HG03442 (cell line): Measurements from ENCODE around the gene SFMBT2.
"Not testable (repeated sequence)": the region's sequence is repeated elsewhere in the genome, so short reads cannot be mapped to it uniquely, and the experiment has no call there.

Experiments used
- ATAC-seq: cut with Tn5 transposase; IDR thresholded peaks from one replicate; pipeline ENCODE4 v1.9.1; 2021; ENCODE audit warnings: mild to moderate bottlenecking, moderate library complexity; ENCODE audit not compliant: unreplicated experiment

SFMBT2 gene

GRCh38 chr10:7302392-7302906 lies 108.4 kb downstream of the SFMBT2 start:
- ATAC-seq: no peak

DNA sequence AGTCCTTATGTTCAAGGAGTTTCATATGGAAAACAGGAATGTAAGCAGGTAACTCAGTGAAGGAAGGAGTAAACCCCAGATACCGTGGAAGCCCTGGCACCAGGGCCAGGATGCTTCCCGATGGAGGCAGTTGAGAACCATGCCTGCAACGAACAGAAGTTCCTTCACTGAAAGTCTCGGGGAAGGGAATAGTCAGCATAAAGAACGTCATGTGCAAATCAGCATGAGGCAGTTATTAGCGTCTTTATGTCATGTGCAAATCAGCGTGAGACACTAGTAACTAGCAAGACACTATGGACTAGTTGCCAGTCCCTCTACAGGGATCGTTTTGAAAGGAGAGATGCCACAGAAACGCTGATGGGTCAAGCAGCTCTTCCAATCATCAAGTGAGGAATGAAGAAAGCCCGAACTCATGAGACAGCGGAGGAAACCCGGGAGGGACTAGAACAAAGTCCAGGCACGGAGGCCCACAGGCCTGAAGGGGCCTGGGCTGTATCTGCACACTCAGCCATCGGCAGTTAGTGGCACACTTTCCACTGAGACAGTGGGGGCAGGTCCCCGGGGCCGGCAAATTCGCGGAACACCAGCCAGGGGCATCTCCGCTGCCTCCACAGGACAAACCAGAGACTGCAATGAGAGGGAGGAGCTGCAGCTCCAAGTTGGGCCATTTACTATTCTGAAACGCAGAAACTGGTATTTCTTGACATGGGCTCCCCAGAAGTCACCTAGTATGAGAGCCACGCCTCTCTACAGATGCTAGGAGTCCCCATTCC lies 109.6 kb downstream of the SFMBT2 start:
- no peak for ATAC-seq

GRCh38 chr10:7300384-7300971 lies 110.4 kb downstream of the SFMBT2 start:
- no peak for ATAC-seq

DNA sequence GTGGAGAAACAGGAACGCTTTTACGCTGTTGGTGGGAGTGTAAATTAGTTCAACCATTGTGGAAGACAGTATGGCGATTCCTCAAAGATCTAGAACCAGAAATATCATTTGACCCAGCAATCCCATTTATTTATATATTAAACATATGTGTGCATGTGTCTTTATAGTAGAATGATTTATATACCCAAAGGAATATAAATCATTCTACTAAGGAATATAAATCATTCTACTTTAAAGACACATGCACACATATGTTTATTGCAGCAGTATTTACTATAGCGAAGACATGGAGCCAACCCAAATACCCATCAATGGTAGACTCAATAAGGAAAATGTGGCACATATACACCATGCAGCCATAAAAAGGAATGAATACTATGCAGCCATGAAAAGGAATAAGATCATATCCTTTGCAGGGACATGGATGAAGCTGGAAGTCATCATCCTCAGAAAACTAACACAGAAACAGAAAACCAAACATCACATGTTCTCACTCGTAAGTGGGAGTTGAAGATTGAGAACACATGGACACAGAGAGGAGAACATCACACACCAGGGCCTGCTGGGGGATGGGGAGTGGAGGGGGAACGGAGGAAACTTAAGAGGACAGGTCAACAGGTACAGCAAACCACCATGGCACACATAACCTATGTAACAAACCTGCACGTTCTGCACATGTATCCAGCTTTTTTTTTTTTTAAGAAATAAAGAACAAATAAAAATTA lies 111.1 kb downstream of the SFMBT2 start:
- not testable (repeated sequence) for ATAC-seq

- ATAC-seq: no peak
Observed at GRCh38 chr10:7298495-7298894, 112.3 kb downstream of the SFMBT2 start.

DNA sequence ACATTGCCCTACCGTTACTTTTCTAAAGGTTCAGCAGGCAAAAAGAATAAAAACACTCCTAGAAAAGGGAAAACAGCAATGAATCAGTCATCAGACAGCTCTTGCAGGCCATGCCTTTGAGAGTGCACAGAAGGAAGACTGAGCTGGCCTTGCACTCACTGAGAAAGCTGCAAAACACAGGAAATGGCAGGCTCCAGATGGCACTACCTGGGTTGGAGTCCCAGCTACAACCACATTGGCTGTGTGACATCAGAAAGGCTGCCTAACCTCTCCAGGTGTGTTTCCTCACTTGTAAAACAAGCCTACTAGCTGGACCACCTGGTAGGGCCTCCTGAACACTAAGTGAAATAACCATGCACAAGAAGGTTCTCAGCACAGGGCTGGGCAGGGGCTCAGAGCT lies 113.7 kb downstream of the SFMBT2 start:
- ATAC-seq: no peak

- ATAC-seq: no peak
Observed at GRCh38 chr10:7296648-7297047, 114.2 kb downstream of the SFMBT2 start.

DNA sequence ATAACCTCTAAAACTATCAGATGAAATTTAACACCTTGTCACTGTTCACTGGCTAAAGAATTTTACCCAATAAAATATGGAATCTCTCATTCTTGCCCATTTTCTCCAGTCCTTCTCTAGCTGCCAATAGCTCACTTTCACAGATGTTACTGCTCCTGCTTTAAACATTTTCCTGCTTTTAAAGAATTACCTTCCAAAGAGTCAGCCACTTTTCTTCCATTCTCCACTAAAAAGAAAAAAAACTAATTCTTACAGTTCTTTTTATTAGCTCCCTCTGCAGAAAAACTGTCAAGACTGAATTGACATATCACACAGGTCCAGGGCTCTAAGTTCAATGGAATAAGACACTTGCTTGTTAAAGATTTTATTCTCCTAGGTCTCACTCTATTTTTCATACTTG lies 114.8 kb downstream of the SFMBT2 start:
- no peak for ATAC-seq

DNA sequence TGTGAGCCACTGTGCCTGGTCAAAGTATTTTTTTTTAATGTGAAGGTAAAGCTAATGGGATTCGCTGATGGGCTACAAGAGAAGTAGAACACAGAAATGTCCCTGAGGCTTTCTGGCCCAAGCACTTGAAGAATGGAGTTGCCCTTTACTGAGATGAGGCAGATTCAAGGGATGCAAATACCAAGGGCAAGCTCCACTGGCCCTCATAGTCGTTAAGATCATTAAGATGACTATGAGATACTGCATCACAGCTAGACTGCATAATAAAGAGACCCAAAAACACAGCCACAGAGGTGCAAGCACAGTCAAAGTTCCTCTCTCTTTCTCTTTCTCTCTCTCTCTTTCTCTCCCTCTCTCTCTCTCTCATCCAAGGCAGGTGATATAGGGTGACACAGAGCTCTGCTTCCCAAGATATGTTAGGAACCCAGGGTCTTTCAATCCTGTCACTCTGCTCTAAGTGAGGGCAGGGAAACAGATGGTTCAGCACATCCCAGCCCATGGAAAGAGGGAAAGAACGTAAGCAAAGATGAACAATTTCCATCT lies 117.4 kb downstream of the SFMBT2 start:
- ATAC-seq: no peak

DNA sequence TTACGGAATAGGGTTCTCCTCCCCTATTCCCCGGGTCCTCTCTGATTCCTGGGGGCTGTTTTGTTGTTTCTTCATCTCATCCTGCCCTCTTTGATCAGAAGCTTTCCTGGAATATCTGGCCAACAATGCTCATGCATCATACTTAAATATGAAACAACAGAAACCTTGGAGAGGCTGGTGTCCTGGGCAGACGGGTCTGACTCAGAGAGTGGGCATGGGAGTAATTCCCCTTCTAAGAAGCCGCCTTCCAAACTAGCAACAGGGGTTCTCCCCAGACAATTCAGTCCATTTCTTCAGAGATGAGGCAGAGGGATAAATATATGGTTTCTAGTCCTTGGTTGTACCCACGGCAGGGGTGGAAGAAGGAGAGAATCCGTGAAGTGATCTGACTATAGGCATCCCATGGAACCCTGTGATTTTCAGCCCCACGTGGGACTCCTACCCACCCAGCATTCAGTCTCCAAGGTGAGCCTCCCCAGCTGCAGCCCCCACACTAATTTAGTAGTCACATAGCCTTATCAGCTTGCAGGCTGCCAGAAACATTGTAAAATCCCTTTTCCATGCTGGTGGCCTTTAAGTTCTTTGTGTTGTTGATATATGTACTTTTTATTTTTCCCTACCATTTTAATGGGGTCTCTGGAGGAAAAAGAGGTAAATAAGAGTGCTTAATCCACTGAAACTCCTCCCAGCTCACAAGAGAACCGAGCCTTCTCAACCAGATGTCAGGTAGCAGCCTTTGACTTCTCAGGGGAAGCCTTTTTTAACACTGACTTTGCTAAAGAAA lies 119.2 kb downstream of the SFMBT2 start:
- no peak for ATAC-seq

DNA sequence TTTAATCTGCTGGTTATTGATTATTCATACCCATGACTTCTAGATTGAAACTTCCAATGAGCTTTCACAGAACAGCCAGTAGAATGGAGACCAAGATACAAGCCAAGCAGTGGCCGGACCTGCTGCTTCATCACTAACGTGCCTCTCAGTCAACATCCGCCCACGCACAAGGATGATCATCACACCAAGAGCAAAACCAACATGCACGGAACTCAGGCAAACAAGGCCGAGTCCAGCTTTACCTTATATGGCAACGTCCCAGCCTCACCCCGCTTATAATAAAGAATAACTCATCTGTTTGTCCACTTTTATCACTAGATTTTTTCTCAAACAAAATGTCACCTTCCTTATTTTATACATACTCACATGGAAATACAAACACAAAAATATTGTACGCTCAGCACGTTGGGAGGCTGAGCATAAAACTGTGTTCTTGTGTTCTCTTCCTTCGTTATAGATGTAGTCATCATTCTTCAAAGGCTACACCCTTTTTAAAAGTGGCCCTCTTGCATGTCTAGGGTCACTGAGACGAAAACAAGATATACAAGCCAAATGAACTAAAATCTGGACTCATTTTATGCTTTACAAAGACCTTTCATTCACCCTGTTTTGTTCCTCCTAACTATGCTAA lies 122.7 kb downstream of the SFMBT2 start:
- ATAC-seq: no peak

DNA sequence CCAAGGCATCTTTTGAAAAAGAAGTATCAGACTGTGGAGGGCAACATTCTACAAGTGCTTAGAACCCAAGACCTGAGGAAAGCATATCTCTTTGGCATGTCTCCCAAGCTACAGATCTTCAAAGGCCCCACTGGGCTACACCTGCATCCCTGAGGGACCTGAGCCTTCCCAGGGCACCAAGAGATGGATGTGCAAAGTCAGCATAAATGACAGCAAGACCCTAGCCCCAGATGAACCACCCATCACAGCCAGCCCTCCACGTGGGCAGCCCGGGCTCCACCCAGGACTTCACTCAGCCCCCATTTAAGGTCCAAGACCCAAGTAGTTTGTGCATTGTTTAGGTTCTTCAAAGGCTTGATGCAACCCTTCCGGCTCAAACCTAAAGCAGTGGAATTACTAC lies 123.5 kb downstream of the SFMBT2 start:
- ATAC-seq: no peak

DNA sequence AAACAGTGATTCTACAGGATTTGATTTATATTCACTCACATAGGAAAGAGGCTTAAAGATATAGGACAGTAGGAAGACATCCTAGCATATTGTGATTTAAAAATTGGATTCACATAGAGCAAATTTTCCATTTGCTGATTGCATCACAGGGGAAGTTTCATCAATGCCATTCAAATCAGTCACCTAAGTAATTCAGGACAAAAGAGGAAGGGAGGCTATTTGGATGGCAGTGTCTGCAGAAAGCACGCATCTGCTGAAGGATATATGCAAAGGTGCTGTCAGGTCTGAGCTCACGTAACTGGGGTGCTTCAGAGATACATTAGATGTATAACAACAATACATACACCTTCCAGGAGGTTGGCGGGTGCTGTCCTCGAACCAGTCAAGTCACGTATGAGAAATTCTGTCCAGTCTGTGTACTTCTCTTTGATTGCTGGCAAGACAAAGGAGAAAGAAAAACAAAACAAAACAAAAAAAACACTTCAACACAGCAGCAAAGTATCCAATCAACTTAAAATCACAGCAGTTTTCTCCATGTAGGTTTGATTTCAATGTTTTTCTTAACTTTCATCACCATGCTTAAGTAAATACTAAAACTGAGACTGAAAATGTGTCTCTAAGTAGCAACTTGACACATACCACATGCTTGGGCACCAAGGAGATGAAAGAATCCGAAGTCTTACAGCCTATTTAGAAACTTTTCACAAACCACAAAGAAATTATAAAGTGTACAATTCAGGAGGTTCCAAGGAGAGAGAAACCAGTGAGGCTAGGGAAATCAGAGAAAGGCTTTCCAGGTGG lies 125.1 kb downstream of the SFMBT2 start:
- no peak for ATAC-seq

DNA sequence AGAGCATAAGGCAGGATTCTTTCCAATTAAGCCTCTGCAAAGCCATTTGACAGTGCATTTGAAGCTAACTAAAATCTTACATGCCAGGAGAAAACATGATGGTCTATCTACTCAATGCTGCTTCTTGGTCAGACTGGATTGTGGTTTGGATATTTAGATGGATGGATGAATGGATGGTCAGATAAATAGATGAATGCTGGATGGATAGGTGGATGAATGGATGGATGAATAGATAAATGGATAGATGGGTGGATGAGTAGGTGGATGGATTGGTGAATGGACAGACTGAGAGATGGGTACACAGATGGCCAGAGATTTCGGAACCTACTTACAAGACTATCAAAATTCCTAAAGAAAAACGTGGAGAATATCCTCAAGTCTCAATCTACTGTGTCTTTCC lies 127.6 kb downstream of the SFMBT2 start:
- no peak for ATAC-seq

GRCh38 chr10:7282457-7282856 lies 128.4 kb downstream of the SFMBT2 start:
- no peak for ATAC-seq

DNA sequence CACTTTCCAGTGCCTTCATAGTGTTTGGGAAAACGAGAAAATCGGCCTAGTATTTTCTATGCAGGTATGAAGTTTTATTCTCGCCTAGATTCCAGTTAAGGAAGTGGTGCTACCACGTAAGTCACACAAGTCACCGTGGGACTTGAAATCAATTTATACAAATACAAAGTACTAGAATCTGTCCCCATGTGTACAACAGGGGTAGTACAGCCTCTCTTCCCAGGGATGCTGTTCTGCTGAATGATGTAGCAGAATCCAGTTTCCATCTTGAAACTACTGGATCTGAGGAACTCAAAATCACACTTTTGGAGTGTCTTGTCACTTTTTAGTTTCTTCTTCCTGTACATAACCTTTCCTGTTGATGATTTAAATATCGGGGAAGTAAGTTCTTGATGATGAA lies 129.4 kb downstream of the SFMBT2 start:
- ATAC-seq: no peak

DNA sequence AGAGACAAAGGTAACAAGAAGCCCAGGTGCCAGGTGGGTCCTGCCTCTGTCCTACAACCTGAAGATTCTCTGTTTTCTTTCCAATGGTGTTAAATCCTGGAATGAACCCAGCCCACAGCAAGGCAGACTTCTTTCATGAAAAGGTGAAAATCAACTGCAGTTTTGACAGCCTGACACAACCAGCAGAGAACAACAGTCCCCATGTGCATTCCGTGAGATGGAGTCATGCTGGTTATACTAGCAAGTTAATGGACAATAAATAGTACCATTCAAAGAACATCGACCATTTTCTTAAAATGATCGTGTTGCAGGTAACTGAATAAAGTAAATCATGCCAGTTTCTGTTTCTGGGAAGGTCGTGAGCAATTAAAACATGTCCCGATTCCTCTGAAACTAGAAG lies 131.5 kb downstream of the SFMBT2 start:
- ATAC-seq: no peak

GRCh38 chr10:7277867-7278266 lies 133.0 kb downstream of the SFMBT2 start:
- ATAC-seq: no peak

- no peak for ATAC-seq
Observed at GRCh38 chr10:7277432-7277831, 133.4 kb downstream of the SFMBT2 start.
